Adrenal gland (tissue), 12 donors: ENCODE measurements around the gene DNAJC15. TPM values are rescaled to one million over a fixed set of nuclear protein-coding genes. Genes with fewer than 3 reads are reported as not detected.

Experiments
- DNase-seq, 7 donors: peaks; one replicate each; pipeline ENCODE4 v3.0.0-alpha.2; 2019 to 2020
- H3K27ac ChIP-seq, 5 donors: fragments of 200-600 bp; sonication (generic) in 4 of 5; 1 replicate in 3 of 5; 2 replicates in 2 of 5; pipeline versions ENCODE4 v1.5.1 to v1.8.0; 2016 to 2020; ENCODE audit warnings: mild to moderate bottlenecking in 1 of 5
- H3K27me3 ChIP-seq: fragments of 200-600 bp; 2 replicates; pipeline ENCODE4 v1.8.0; 2021
- H3K36me3 ChIP-seq, 2 donors: fragments of 200-600 bp; replicated peaks in 1 of 2; 1 replicate in 1 of 2; 2 replicates in 1 of 2; pipeline versions ENCODE4 v1.5.1 to v1.8.0; 2018 to 2022
- H3K4me1 ChIP-seq, 2 donors: fragments of 200-600 bp; replicated peaks in 1 of 2; 1 replicate in 1 of 2; 2 replicates in 1 of 2; pipeline versions ENCODE4 v1.5.1 to v1.8.0; 2018 to 2021
- H3K4me3 ChIP-seq, 4 donors: fragments of 200-600 bp; sonication (generic) in 3 of 4; one replicate each; pipeline ENCODE4 v1.5.1; 2016 to 2018
- H3K9me3 ChIP-seq, 3 donors: fragments of 200-600 bp; sonication (generic) in 1 of 3; replicated peaks in 1 of 3; 1 replicate in 2 of 3; 2 replicates in 1 of 3; pipeline versions ENCODE4 v1.5.1 to v1.8.0; 2016 to 2021
- POLR2A ChIP-seq, 2 donors: fragments of 450-650 bp; IDR thresholded peaks; one replicate each; pipeline ENCODE4 v1.6.1; 2017; ENCODE audit warnings: antibody characterized with exemption in 2 of 2, mild to moderate bottlenecking in 2 of 2, moderate library complexity in 1 of 2
- WGBS, 4 donors: extraction: QIAGEN DNeasy Blood & Tissue Kit in 2 of 4; methylation state at CpG; one replicate each; pipeline versions ENCODE4 v1.1.5 to v1.1.7; 2013 to 2017; 5-methylcytosine and 5-hydroxymethylcytosine counted together
- intact Hi-C, 2 donors: fragments of 100-400 bp; cut with DNase I; formaldehyde crosslinking; loops; one replicate each; pipeline versions ENCODE4 v1.14.1 to v1.15.0; 2022 to 2023
- polyA plus RNA-seq, 3 donors: library from polyadenylated mRNA; stranded (reverse); fragments of 200-250 nt in 2 of 3; fragments of 350-450 nt in 1 of 3; fragmentation: Illumina TruSeq in 1 of 3; extraction: RNeasy Lipid Tissue Mini Kit (QIAGEN cat#74804) in 1 of 3; gene quantifications; one replicate each; pipeline ENCODE4 v1.2.3, GENCODE V29; 2013 to 2014
- total RNA-seq, 9 donors: library from RNA; depleted of rRNA in 4 of 9; stranded (reverse); fragments of >200 nt in 4 of 9; fragments of 120-200 nt in 1 of 9; fragmentation: NEBNext Ultra II Directional in 1 of 9; extraction: Animal tissue kit (Norgen Biotek cat#: 25700) in 1 of 9; gene quantifications; one replicate each; pipeline versions ENCODE4 v1.1.0 to v1.2.4, GENCODE V29; 2013 to 2023
- TF ChIP-seq, protein P1 (sequence below), 6 experiments: fragments of 450-650 bp in 4 of 6; fragments of 200-600 bp in 2 of 6; sonication (generic) in 1 of 6; IDR thresholded peaks; 1 replicate in 5 of 6; 2 replicates in 1 of 6; pipeline versions ENCODE4 v1.5.1 to v1.8.0; 2016 to 2021; ENCODE audit warnings: antibody characterized with exemption in 6 of 6, mild to moderate bottlenecking in 2 of 6, moderate library complexity in 1 of 6
- donor health status: healthy with polysubstance abuse.
- donor health status: Bipolar disorder and iron deficiency.
- donor health status: DM: yes; HTN: yes; CAD: no.
- donor health status: DM: no; HTN: no; CAD: no.
- donor health status: DM: no; HTN: no; CAD: no.
- donor health status: DM: yes; HTN: yes; CAD: no.

Gene DNAJC15
- total and polyA plus RNA-seq, 12 donors, result 10.0 to 33.5 (median 17.5) TPM

DNA sequence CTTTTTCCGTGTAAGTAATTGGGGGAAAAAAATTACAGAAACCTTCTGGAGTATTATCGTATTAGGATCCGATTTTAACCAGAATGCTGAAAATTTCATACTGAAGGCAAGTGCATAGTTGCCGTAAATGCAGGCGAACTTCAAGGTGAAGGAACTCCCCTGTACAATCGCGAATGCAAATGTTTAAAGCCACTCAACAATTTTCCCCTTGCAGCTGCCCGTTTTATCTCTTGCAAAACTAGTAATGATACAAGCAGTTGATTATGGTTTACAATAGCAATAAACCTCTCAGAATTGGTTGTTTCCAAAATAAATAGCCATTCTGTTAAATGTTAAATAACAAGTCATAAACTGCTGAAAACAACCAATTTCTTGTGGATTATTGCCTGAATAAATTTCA, 105.7 kb downstream of the DNAJC15 start:
- Histone ChIP-seq H3K4me3 (no peak overlapping the region), H3K27ac (no peak overlapping the region), H3K27me3 (no peaks in the 10 kb centered on the region), H3K9me3 (no peaks in the 10 kb centered on the region), H3K4me1 (no peaks in the 10 kb centered on the region), H3K36me3 (no peaks in the 10 kb centered on the region)
- DNase-seq, result no peak
- TF ChIP-seq, protein P1, sequence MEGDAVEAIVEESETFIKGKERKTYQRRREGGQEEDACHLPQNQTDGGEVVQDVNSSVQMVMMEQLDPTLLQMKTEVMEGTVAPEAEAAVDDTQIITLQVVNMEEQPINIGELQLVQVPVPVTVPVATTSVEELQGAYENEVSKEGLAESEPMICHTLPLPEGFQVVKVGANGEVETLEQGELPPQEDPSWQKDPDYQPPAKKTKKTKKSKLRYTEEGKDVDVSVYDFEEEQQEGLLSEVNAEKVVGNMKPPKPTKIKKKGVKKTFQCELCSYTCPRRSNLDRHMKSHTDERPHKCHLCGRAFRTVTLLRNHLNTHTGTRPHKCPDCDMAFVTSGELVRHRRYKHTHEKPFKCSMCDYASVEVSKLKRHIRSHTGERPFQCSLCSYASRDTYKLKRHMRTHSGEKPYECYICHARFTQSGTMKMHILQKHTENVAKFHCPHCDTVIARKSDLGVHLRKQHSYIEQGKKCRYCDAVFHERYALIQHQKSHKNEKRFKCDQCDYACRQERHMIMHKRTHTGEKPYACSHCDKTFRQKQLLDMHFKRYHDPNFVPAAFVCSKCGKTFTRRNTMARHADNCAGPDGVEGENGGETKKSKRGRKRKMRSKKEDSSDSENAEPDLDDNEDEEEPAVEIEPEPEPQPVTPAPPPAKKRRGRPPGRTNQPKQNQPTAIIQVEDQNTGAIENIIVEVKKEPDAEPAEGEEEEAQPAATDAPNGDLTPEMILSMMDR (IDR thresholded peaks at IDR 0.05), result no peak
- TF ChIP-seq POLR2A (IDR thresholded peaks at IDR 0.05), result no peak
- intact Hi-C loops, result no loop called here
- 83 to 90% (median 87%) methylated on average over 8 of the region's 8 CpGs for WGBS, 4 donors

DNA sequence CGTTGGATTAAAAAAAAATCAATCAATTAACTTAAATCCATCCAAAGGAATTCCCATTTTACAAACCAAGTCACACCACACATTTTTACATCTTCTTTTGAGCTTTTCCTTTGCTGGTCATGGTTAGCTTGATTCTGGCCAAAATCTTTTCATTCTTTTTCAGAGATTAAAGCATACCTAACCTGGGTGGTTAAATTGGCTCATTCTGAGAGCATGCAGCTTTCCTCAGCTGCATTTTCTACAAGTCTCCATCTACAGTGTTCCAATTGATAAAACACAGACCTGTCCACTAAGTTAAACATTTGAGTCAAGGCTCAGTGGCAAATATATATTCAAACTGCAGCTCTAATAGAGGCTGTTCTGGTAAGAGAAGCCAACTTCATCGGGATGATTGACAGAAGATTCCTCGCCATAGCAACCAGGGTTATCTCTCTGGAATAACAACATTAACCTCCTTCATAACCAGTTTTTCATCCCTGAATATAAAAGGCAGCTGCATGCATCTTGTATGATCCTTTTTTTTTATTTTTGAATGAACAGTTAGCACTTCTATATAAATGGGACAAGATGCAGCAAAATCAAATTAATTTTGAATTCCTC, 106.2 kb downstream of the DNAJC15 start:
- H3K4me1 ChIP-seq, result no peaks in the 10 kb centered on the region
- H3K4me3 ChIP-seq, result no peak overlapping the region
- intact Hi-C loops, result no loop called here
- no peaks in the 10 kb centered on the region for H3K27me3 ChIP-seq
- WGBS, 4 donors, result 58 to 77% (median 64%) methylated on average over 3 of the region's 3 CpGs
- no peak for TF ChIP-seq POLR2A (IDR thresholded peaks at IDR 0.05)
- TF ChIP-seq, protein P1 (IDR thresholded peaks at IDR 0.05), result no peak
- no peak overlapping the region for H3K27ac ChIP-seq
- DNase-seq, result no peak
- no peaks in the 10 kb centered on the region for H3K36me3 ChIP-seq
- no peaks in the 10 kb centered on the region for H3K9me3 ChIP-seq

DNA sequence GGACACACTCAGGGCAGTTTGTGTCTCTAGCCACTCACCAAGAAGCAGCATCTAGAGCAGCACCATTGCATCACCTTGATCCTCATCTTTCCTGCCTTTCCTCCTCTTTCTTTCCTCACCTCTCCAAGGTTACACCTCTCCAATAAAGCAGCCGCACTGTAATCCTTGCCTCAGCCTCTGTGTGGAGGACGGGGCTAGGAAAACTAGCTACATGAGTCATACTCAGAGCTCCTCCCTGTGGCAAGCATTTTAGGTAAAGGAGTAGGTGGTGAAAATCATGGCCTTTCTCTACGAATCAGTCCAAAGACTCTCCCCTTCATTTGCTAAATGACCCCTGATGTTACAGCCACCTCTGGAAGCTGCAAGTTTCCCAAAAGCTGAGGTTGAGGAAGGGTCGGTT, 108.9 kb downstream of the DNAJC15 start:
- DNase-seq, result peak; percentile 41 to 71 (median 57)
- TF ChIP-seq, protein P1 (IDR thresholded peaks at IDR 0.05), result peak; percentile 15 to 72 (median 42)
- TF ChIP-seq POLR2A (IDR thresholded peaks at IDR 0.05), result no peak
- Histone ChIP-seq H3K27me3 (no peaks in the 10 kb centered on the region), H3K27ac (no peak overlapping the region), H3K4me1 (no peaks in the 10 kb centered on the region), H3K9me3 (no peaks in the 10 kb centered on the region), H3K36me3 (no peaks in the 10 kb centered on the region), H3K4me3 (no peak overlapping the region)
- intact Hi-C loops, result no loop called here
- 30 to 42% (median 34%) methylated on average over 4 of the region's 4 CpGs for WGBS, 4 donors

DNA sequence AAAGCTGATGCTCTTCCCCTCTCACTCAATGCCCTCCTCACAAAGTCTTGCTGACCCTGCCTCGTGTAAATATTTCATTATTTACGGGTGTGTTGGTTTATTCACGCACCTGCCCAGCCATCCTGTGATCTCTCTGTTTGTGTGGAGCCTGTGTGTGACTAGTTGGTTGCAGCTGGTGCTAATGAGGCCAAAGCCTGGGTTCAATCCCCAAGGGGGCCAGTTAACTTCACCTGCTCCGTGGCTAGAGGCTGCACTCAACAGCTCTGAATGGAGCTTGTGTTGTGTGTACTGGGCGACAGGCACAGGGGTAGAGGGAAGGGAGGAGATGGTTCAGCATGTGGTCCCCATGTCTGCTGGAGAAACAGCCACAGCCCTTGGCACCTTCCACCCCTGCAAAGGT, 109.5 kb downstream of the DNAJC15 start:
- no peak for TF ChIP-seq POLR2A (IDR thresholded peaks at IDR 0.05)
- TF ChIP-seq, protein P1 (IDR thresholded peaks at IDR 0.05), result no peak
- Histone ChIP-seq H3K36me3 (no peaks in the 10 kb centered on the region), H3K27me3 (no peaks in the 10 kb centered on the region), H3K4me3 (no peak overlapping the region), H3K27ac (no peak overlapping the region), H3K9me3 (no peaks in the 10 kb centered on the region), H3K4me1 (no peaks in the 10 kb centered on the region)
- intact Hi-C loops, result no loop called here
- 72 to 86% (median 77%) methylated on average over 5 of the region's 5 CpGs for WGBS, 4 donors
- no peak for DNase-seq
